Mesodermal cell (in vitro differentiated cells): Measurements from ENCODE around the gene SLC16A12. TPM values are rescaled to one million over a fixed set of nuclear protein-coding genes. Genes with fewer than 3 reads are reported as not detected.
A peak's percentile ranks its signal among the peaks of the same experiment; 100 is the strongest.

Experiments used
- H3K27ac ChIP-seq: 2 replicates; pipeline ENCODE4 v1.7.0; 2013; ENCODE audit warnings: mild to moderate bottlenecking, low read depth, low read length, moderate library complexity; ENCODE audit not compliant: severe bottlenecking
- H3K36me3 ChIP-seq: 2 replicates; pipeline ENCODE4 v1.7.1; 2013; ENCODE audit warnings: mild to moderate bottlenecking, low read length, moderate library complexity; ENCODE audit not compliant: control insufficient read depth, insufficient read depth
- H3K4me1 ChIP-seq: one replicate; pipeline ENCODE4 v1.7.1; 2013; ENCODE audit warnings: mild to moderate bottlenecking, low read length; ENCODE audit not compliant: insufficient read depth, control insufficient read depth, poor library complexity, severe bottlenecking
- H3K4me3 ChIP-seq: 2 replicates; pipeline ENCODE4 v1.7.0; 2013; ENCODE audit warnings: low read length, control low read depth, mild to moderate bottlenecking; ENCODE audit not compliant: insufficient read depth, poor library complexity, severe bottlenecking; ENCODE audit errors: extremely low read depth
- H3K9me3 ChIP-seq: 2 replicates; pipeline ENCODE4 v1.7.1; 2013; ENCODE audit warnings: mild to moderate bottlenecking, low read length, moderate library complexity; ENCODE audit not compliant: control insufficient read depth
- WGBS, 2 experiments: methylation state at CpG; one replicate each; pipeline ENCODE4 v1.1.5; 2013; ENCODE audit warnings: missing lambda C conversion rate in 2 of 2; ENCODE audit not compliant: insufficient coverage in 2 of 2; 5-methylcytosine and 5-hydroxymethylcytosine counted together
- polyA plus RNA-seq, 2 experiments: library from polyadenylated mRNA; stranded (reverse); fragments of 50-300 nt; gene quantifications; one replicate each; pipeline ENCODE4 v1.2.3, GENCODE V29; 2013

The SLC16A12 gene
- polyA plus RNA-seq (2013, experiment 1 of 2), result 0.52 TPM
- 0.25 TPM for polyA plus RNA-seq (2013, experiment 2 of 2)

GRCh38 chr10:89535171-89536012, at the start of gene SLC16A12:
Gene SLC16A12, minus strand, starts transcription at chr10:89535594. Its CDS starts 73,016 bp downstream, at chr10:89462578.
- 0% methylated on average over 47 to 49 of the region's 87 CpGs for WGBS, 2 experiments
- no peak within 1 kb of the TSS for H3K27ac ChIP-seq
- H3K4me1 ChIP-seq, result no peaks in the 10 kb centered on the region
- H3K9me3 ChIP-seq, result no peaks in the 10 kb centered on the region
- no peaks in the 10 kb centered on the region for H3K36me3 ChIP-seq
- H3K4me3 ChIP-seq, result peak within 1 kb of the TSS; percentile 41

GRCh38 chr10:89582022-89582421, 46.6 kb upstream of the SLC16A12 start:
- Histone ChIP-seq H3K4me1 (no peaks in the 10 kb centered on the region), H3K27ac (no peak overlapping the region), H3K9me3 (no peaks in the 10 kb centered on the region), H3K36me3 (peaks cover 16% of the 10 kb centered on the region), H3K4me3 (no peak overlapping the region)
- WGBS, 2 experiments, result no CpG with 5 or more reads among the region's 1 CpG

- H3K9me3 ChIP-seq, result no peaks in the 10 kb centered on the region
- no peak overlapping the region for H3K27ac ChIP-seq
- WGBS, 2 experiments, result 95 to 97% methylated on average over 3 of the region's 4 CpGs
- no peak overlapping the region for H3K4me3 ChIP-seq
- peaks cover 10% of the 10 kb centered on the region for H3K36me3 ChIP-seq
- H3K4me1 ChIP-seq, result no peaks in the 10 kb centered on the region
Observed at GRCh38 chr10:89580243-89580642, 44.8 kb upstream of the SLC16A12 start.

GRCh38 chr10:89576696-89577095, 41.3 kb upstream of the SLC16A12 start:
- H3K4me3 ChIP-seq, result no peak overlapping the region
- H3K36me3 ChIP-seq, result no peaks in the 10 kb centered on the region
- 85 to 100% methylated on average over 1 to 2 of the region's 2 CpGs for WGBS, 2 experiments
- no peak overlapping the region for H3K27ac ChIP-seq
- no peaks in the 10 kb centered on the region for H3K9me3 ChIP-seq
- no peaks in the 10 kb centered on the region for H3K4me1 ChIP-seq

- Histone ChIP-seq H3K9me3 (no peaks in the 10 kb centered on the region), H3K4me1 (no peaks in the 10 kb centered on the region), H3K4me3 (no peak overlapping the region), H3K36me3 (no peaks in the 10 kb centered on the region), H3K27ac (no peak overlapping the region)
- 90 to 91% methylated on average over 3 of the region's 3 CpGs for WGBS, 2 experiments
Observed at GRCh38 chr10:89576022-89576421, 40.6 kb upstream of the SLC16A12 start.

- Histone ChIP-seq H3K9me3 (no peaks in the 10 kb centered on the region), H3K4me3 (no peak overlapping the region), H3K36me3 (no peaks in the 10 kb centered on the region), H3K4me1 (no peaks in the 10 kb centered on the region), H3K27ac (no peak overlapping the region)
Observed at GRCh38 chr10:89575031-89575430, 39.6 kb upstream of the SLC16A12 start.

GRCh38 chr10:89574368-89574767, 39.0 kb upstream of the SLC16A12 start:
- H3K27ac ChIP-seq, result no peak overlapping the region
- H3K4me1 ChIP-seq, result no peaks in the 10 kb centered on the region
- H3K4me3 ChIP-seq, result no peak overlapping the region
- no peaks in the 10 kb centered on the region for H3K9me3 ChIP-seq
- 100% methylated on average over 1 of the region's 1 CpG; no CpG with 5 or more reads in 1 of the 2 experiments for WGBS, 2 experiments
- no peaks in the 10 kb centered on the region for H3K36me3 ChIP-seq

GRCh38 chr10:89567576-89568245, 32.3 kb upstream of the SLC16A12 start:
- Histone ChIP-seq H3K9me3 (no peaks in the 10 kb centered on the region), H3K4me1 (no peaks in the 10 kb centered on the region), H3K36me3 (no peaks in the 10 kb centered on the region), H3K27ac (no peak overlapping the region), H3K4me3 (no peak overlapping the region)
- no CpG with 5 or more reads among the region's 3 CpGs for WGBS, 2 experiments

- Histone ChIP-seq H3K36me3 (no peaks in the 10 kb centered on the region), H3K4me1 (no peaks in the 10 kb centered on the region), H3K27ac (no peak overlapping the region), H3K4me3 (no peak overlapping the region), H3K9me3 (no peaks in the 10 kb centered on the region)
- WGBS, 2 experiments, result 72% methylated on average over 2 of the region's 3 CpGs; no CpG with 5 or more reads in 1 of the 2 experiments
Observed at GRCh38 chr10:89566992-89567391, 31.6 kb upstream of the SLC16A12 start.

- H3K4me1 ChIP-seq, result no peaks in the 10 kb centered on the region
- H3K4me3 ChIP-seq, result no peak overlapping the region
- 79 to 92% methylated on average over 8 to 9 of the region's 10 CpGs for WGBS, 2 experiments
- no peaks in the 10 kb centered on the region for H3K36me3 ChIP-seq
- H3K9me3 ChIP-seq, result no peaks in the 10 kb centered on the region
- H3K27ac ChIP-seq, result no peak overlapping the region
Observed at GRCh38 chr10:89566095-89566950, 30.9 kb upstream of the SLC16A12 start.
